DMS 273 (cell line): Measurements from ENCODE around the gene CXCL16.

Experiments
- DNase-seq: peaks from one replicate; lab custom pipeline; 2025; ENCODE audit not compliant: unreplicated experiment; lab: John Stamatoyannopoulos, UW

CXCL16 gene

DNA sequence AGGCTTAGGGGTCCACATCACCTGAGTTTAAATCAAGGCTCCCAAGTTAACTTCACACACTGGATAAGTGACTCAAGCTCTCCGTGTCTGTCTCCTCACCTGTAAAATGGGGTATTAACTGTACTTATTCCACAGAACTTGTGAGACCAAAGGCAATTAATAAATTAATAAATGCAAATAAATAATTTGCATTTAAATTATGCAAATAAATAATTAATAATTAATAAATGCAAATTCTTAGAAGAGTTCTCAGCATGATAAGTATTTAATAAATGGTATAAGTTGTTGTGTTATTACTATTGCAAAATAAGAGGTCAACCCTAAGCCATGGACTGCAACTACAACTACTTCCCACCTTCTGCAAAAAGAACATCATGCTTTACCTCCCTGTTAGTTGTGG, 13.7 kb upstream of the CXCL16 start:
- DNase-seq = no peak

DNA sequence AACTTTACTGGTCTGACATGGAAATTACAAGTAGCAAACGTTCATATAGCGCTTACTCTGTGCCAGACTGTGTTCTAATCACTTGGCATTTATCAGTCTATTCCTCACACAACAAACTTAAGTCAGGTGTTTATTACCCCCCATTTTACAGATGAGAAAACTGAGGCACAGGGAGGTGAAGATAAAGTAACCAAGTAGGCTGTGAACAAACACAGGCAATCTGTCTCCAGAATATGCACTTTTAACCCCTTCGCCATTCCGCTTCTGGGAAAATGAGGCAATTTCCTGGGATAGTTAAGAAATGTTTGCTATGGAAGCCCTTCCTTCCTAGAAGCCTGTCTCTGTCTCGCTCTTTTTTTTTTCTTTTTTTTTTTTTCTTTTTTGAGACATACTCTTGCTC, 12.2 kb upstream of the CXCL16 start:
- no peak for DNase-seq

DNA sequence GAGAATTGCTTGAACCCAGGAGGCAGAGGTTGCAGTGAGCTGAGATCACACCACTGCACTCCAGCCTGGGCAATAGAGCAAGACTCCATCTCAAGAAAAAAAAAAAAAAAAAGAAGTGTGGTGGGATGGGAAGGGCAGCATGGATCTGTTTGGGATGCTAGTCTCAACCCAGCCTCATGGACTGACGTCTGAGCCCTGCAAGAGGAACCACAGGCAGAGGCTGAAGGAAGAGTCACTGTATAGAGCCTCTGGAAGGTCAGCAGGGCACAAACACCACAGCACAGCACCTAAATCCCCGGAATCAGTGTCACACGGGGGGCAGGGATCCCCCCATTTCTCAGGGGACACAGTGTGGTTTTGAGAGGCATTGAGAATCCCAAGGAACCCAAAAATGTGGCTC, 10.9 kb upstream of the CXCL16 start:
- no peak for DNase-seq

DNA sequence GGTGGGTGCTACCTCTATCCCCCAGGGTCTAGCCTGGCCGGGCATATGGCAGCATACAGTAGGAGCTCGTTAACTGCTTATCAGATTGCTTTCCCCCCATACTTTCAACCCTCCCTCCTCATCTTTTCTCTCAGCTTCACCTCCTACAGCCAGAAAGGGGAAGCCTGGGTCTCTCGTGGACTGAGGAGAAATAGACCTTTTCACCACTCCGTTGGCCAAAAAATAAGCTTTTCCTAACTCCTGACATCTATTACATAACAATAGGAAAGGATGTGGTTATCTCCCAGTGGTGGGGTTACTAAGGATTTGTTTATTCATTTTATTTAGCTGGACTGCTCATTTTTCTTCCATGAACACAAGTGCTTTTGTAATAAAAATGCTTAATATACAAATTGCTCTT, 9.0 kb upstream of the CXCL16 start:
- DNase-seq = no peak

DNA sequence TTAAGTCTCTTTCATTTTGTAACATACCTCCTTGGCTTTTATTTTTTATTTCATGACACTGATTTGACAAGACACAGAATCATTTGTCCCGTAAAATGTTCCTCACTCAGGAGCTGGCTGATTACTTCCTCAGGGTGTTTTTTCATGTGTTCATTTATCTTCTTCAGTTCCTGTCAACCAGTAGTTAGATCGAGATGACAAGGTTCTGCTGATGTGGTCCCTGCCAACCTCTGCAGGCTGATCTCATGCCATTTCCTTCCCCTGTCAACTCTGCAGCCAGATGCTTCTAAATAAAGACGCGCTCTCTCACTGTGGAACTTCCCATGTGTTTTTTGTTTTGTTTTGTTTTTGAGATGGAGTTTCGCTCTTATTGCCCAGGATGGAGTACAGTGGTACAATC, 8.1 kb upstream of the CXCL16 start:
- no peak for DNase-seq

DNA sequence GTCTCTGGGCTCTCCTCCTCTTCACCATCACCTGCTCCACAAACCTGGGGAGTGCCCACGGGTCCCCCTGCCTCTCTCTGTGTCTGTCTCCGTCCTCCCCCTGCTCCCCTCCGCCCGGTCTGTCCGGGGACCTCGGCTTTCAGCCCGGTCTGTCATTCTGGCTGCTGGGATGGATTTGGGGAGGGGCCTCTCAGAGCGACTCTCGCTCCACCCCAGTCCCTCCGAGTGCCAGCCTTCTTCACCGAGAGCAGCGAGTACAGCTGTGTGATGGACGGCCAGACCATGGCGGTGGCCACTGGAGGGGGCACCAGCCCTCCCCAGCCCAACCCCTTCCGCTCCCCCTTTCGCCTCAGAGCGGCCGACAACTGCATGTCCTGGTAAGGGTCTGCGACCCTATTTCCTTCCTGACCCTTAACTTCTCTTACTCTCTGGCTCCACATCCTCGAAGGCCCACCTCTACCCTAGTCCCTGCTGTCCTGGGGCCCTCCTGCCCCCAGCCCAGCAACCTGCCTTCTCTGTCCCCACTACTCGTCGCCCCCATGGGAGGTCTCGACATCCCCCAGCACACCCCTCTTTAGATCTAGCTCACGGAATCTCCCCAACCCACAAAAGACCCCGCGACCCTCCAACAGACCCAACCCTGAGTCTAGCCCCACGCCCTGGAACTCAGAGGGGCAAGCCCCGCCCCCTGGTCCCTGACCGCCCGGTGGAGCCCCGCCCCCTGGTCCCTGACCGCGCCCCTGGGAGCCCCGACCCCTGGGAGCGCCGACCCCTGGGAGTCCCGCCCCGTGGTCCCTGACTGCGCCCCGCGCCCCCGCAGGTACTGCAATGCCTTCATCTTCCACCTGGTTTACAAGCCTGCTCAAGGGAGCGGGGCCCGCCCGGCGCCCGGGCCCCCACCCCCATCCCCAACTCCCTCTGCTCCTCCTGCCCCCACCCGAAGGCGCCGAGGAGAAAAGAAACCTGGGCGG, 5.6 kb upstream of the CXCL16 start:
- no peak for DNase-seq

DNA sequence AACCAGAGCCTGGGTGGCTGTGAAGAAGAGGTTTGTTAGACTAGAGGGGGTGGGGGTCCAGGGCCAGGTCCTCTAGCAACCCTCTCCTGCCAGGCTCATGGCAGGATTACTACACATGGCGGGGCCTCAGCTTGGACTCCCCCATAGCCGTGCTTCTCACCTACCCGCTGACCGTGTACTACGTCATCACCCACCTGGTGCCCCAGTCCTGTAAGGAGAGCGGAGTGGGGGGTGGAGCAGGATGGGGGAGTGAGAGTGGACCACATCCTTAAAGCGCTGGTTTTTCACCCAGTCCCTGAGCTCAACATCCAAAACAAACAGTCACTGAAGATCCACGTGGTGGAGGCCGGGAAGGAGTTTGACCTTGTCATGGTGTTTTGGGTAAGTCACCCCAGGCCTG, 4.2 kb upstream of the CXCL16 start:
- DNase-seq = no peak

DNA sequence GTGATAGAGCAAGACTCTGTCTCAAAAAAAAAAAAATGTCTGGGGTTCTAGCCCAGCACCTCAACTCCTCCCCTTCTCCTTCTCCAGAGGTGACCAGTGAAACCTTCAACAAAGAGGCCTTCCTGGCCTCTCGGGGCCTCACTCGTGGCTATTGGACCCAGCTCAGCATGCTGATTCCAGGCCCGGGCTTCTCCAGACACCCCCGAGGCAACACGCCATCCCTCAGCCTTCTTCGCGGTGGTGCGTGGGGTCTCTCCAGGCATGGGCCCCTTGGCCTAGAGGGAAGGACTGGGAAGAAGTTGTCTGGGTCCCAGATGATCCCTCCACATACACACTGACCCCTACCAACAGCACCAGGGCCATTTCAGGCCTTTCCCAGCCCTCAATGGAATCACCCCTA, 3.5 kb upstream of the CXCL16 start:
- no peak for DNase-seq

DNA sequence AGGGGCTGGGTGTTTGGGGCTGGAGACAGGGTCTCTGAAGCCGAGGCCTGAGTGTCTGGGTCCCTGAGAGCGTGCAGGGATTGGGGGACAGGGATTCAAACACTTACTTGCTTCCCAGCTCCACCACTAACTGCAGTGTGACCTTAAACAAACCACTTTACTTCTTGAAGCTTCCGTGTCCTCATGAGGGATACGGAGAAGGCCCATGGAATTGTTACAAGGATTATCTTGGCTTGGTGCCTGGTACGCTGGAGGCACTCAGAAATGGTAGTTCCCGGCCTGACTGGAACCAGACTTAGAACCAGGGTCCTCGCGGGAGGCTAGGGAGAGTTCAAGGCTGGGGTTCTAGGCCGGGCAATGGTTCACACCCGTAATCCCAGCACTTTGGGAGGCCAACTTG, 2.9 kb upstream of the CXCL16 start:
- DNase-seq = no peak

DNA sequence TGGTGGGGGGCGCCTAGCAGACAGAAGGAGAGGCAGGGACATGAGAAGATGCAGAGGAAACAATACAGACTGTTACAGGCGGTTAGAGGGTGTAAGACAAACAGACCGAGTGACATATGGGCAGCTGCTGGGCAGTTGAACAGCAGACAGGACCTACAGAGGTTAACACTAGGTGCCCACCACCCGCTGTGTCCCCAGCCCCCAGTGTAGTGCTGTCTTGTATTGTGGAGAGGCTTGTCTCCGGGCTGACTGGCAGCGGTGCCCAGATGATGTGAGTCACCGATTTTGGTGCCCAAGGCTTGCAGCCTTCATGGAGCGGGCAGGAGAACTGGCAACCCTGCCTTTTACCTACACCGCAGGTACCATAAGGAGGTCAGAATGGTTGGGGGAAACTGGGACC, 2.4 kb upstream of the CXCL16 start:
- no peak for DNase-seq

DNA sequence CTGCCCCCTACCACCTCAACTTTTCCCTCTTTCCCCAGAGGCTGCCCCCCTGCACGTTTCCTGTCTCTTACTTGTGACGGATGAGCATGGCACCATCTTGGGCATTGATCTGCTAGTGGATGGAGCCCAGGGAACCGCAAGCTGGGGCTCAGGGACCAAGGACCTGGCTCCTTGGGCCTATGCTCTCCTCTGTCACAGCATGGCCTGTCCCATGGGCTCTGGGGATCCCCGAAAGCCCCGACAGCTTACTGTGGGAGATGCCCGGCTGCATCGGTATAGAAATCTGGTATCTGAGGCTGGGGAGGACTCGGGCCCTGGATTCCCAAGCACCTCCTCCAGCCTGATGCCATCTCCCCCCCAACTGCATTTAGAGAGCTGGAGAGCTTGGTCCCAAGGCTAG, 1.8 kb upstream of the CXCL16 start:
- DNase-seq = no peak

DNA sequence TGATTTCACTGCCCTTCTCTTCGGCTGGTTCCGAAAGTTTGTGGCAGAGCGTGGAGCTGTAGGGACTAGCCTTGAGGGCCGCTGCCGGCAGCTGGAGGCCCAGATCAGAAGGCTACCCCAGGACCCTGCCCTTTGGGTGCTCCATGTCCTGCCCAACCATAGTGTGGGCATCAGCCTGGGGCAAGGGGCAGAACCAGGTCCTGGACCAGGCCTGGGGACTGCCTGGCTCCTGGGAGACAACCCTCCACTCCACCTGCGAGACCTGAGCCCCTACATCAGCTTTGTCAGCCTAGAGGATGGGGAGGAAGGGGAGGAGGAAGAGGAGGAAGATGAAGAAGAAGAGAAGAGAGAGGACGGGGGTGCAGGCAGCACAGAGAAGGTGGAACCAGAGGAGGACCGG, 856 bp upstream of the CXCL16 start:
- DNase-seq = no peak

DNA sequence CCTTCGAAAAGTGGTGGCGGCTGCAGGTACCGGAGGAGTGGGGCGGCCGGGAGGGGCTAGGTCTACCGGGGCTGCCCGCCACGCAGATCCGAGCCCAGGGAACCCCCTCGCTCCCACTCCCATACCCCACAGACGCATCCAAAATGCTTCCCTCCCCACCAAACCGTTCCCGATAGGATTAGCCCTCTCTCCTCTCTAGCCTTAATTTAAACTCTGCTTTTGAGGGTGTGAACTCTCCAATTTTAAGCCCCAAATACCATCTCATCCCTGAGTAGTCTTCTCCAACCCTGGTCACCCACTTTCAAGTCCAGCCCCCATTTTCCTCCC, 260 bp upstream of the CXCL16 start:
- no peak for DNase-seq

DNA sequence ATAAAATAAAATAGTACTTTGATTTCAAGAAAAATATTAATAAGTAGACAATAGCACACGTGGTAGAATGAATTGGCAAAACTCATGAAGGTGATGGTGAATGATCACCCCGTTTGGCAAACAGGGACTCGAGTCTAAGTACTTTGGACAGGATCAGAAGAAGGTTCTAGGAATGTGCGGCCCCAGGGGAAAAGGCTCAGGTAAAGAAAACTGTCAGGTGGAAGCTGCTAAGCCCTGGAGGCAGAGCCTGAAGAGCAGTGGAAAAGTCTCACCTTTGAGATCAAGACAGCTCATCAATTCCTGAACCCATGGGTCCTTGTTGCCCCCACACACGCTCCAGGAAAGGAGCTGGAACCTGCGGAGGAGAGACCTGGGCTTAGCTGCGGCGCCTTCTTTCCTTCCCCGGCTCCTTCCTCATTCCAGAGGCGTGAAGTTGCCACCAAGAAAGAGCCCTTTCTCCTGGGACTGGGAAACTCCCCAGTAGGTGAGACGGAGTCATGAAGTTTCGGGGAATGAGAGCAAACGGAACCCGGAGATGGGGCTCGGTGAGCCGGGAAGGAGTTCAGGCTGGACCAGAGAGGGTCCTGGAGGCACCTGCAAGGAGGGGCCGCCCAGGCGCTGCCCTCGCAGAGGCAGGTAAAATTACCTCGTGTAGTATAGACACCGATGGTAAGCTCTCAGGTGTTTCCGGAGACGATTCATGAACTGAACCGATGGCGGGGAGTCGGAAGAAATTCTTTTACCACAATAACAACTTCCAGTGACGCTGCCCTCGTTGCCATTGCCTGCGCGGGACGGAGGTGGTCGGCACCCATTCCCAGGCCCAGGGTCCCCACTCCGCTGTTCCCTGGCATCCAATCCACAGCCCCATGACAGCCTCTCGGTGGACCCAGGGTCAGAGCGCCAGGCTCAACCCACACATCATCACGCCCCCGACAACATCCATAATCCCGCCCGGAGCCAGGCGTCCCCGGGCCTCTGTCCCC, 1.3 kb downstream of the CXCL16 start:
- DNase-seq = no peak

DNA sequence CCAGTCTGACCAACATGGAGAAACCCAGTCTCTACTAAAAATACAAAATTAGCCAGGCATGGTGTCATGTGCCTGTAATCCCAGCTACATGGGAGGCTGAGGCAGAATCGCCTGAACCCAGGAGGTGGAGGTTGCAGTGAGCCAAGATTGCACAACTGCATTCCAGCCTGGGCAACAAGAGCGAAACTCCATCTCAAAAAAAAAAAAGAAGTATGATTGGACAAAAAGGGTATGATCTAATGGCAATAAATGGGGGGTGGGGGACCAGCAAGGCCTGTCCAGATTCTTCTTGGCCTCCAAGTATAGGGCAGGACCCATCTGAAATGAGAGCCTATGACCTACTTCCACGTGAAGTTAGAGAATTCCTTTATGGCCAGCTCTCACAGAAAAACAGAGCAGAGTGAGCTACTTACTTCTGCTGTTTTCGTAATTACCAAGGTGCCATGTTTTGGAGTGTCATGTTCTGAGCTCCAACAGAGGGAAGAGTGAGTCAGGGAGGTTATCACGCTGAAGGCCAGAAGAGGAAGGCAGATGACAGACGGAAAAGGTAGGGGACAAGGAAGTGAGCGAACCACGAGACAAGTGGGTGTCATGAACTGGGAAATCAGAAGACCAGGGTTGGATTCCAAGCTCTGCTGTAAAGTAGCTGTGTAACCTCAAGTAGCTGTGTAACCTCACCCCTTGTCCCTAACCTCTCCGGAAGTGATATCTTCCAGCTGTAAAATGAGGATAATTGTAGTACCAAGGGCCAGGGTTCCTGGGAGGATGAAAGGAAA, 3.7 kb downstream of the CXCL16 start:
- DNase-seq = no peak

DNA sequence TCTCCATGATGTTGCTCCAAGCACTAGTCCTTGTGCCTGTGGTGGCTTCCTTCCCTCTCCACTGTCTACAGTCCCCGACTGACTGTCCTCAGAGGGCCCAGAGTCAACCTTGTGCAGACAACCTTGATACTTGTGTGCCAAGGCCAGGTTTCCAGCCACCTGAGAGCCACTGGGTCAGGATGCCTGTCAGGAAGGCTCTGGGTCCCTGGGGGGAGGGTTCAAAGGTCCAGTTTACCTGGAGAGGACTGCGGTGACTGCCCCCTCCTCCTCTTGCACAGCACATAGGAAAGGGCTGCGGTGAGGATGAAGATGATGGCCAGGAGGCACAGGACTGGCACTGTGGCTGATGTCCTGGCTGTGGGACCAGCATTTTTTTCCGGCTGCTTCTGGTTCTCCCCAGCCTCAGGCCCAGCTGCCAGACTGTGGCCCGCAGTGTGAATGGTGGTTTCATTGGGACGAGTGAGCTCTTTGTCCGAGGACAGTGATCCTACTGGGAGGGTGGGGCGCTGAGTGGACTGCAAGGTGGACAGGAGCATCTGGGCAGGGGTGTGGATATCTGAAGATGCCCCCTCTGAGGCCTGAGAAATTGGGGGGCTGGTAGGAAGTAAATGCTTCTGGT, 4.8 kb downstream of the CXCL16 start:
- DNase-seq = no peak

DNA sequence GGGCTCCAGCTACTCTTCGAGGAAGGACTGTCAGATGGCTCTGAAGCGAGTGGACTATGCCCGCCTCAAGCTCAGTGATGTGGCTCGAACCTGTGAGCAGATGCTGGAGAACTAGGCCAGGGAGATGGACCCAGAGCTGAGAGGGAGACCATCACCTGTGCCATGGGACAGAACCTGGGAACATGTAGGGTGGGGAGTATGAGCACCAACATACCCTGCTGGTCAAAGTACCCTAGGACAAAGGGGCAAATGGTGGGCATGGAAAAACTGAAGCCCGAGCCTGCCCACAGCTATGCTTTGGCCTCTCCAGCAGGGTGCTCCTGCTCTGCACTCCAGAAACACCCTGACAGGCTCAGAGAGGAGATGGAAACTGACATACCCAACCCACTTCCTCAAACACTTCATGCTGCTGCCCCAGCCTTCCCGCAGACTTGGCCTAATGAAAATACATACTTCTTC, 6.6 kb downstream of the CXCL16 start:
- DNase-seq = no peak

DNA sequence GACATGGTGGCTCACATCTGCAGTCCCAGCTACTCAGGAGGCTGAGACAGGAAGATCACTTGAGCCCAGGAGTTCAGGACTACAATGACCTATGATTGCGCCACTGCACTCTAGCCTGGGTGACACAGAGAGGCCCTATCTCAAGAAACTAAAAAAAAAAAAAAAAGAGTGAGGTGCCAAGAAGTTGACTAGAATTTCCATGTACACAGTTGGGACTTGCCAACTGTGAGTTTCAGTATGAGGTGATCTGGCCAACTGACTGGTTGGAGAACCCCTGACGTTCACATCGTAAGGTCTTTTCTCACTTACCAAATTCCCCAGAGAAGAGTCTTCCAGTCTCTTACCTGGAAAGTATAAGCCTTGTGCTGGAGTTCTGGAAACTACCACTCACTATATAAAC, 11.6 kb downstream of the CXCL16 start:
- no peak for DNase-seq

DNA sequence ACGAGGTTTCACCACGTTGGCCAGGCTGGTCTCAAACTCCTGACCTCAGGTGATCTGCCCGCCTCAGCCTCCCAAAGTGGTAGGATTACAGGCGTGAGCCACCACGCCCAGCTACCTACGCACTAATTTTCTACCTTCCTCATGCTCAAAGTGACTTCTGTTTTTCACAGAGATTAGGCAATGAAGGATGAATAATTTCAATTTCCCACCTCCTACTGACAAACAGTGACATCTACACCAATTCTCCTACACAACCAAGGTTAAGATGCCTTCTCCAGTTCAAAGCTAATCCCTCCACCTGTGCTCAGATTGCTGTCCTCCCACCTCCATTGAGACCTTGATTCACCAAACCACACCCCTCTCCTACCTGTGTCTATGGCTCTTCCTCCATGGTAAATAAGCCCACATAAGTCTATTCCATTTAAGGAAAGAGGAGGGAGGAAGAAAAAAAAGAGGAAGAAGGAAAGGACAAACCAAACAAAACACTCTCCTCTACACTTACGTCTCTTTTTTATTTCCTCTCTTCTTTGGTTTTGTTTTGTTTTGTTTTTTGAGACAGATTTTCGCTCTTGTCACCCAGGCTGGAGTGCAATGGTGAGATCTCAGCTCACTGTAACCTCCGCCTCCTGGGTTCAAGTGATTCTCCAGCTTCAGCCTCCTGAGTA, 13.9 kb downstream of the CXCL16 start:
- DNase-seq = no peak

DNA sequence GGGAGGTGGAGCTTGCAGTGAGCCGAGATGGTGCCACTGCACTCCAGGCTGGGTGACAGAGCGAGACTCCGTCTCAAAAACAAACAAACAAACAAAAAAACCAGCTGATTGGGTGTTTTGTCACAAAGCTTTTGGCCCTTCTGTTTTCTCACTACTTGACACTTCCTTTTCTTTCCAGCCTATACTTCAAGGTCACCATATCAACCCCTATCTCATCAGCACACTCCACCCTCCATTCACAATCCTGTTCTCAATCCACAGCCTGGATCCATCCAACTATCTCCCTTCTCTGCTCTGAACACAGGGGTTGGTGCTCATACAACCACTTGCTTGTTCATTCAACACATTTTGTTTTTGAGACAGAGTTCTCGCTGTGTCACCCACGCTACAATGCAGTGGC, 15.1 kb downstream of the CXCL16 start:
- DNase-seq = no peak
